GM12878 (cell line): ENCODE measurements around the gene RNASEH2A. TPM values are rescaled to one million over a fixed set of nuclear protein-coding genes. Genes with fewer than 3 reads are reported as not detected.
A peak's percentile ranks its signal among the peaks of the same experiment; 100 is the strongest.

ENCODE experiments used
- BMI1 ChIP-seq: fragments of 450-650 bp; IDR thresholded peaks from 2 replicates; pipeline ENCODE4 v1.6.1; 2016; ENCODE audit warnings: mild to moderate bottlenecking, moderate library complexity, borderline replicate concordance
- CBFB ChIP-seq: IDR thresholded peaks from 2 replicates; pipeline ENCODE4 v1.6.1; 2016; ENCODE audit warnings: antibody characterized with exemption, low read depth
- CHD1 ChIP-seq: IDR thresholded peaks from 2 replicates; pipeline ENCODE4 v1.6.1; 2012; ENCODE audit warnings: low read depth, low read length, improper control_type of control experiment
- CTCF ChIP-seq, 3 experiments: IDR thresholded peaks in 2 of 3; conservative IDR thresholded peaks in 1 of 3; 2 replicates each; pipeline ENCODE4 v1.5.1; 2011; ENCODE audit warnings: low read depth in 3 of 3, low read length in 3 of 3, mild to moderate bottlenecking in 3 of 3, control low read depth in 2 of 3, moderate library complexity in 2 of 3, inconsistent platforms in 1 of 3, mixed read lengths in 1 of 3; ENCODE audit not compliant: control insufficient read depth in 2 of 3, insufficient read depth in 1 of 3; ENCODE audit errors: extremely low read depth in 1 of 3
- IRF3 ChIP-seq: fragments of 450-650 bp; IDR thresholded peaks from 2 replicates; pipeline ENCODE4 v1.6.1; 2014; ENCODE audit warnings: mild to moderate bottlenecking
- KAT2A ChIP-seq: conservative IDR thresholded peaks from 2 replicates; pipeline ENCODE4 v1.6.1; 2011; ENCODE audit warnings: low read depth, low read length; ENCODE audit not compliant: control insufficient read depth
- MAX ChIP-seq: IDR thresholded peaks from 2 replicates; pipeline ENCODE4 v1.6.1; 2012; ENCODE audit warnings: low read depth, low read length, improper control_type of control experiment
- MEF2B ChIP-seq: fragments of 450-650 bp; IDR thresholded peaks from 2 replicates; pipeline ENCODE4 v1.6.1; 2018; ENCODE audit warnings: mild to moderate bottlenecking, moderate library complexity; ENCODE audit not compliant: partially characterized antibody, poor library complexity, severe bottlenecking
- MTA3 ChIP-seq: IDR thresholded peaks from 2 replicates; pipeline ENCODE4 v1.6.1; 2012; ENCODE audit warnings: low read length, inconsistent platforms, borderline replicate concordance
- NKRF ChIP-seq: fragments of 450-650 bp; conservative IDR thresholded peaks from 2 replicates; pipeline ENCODE4 v1.6.1; 2017; ENCODE audit warnings: mild to moderate bottlenecking, moderate library complexity
- RAD51 ChIP-seq: fragments of 450-650 bp; IDR thresholded peaks from 2 replicates; pipeline ENCODE4 v1.6.1; 2016; ENCODE audit warnings: moderate library complexity, mild to moderate bottlenecking, inconsistent platforms
- SMARCA5 ChIP-seq: fragments of 450-650 bp; IDR thresholded peaks from 2 replicates; pipeline ENCODE4 v1.6.1; 2017; ENCODE audit warnings: mild to moderate bottlenecking
- SREBF2 ChIP-seq: IDR thresholded peaks from 2 replicates; pipeline ENCODE4 v1.6.1; 2012; ENCODE audit warnings: mild to moderate bottlenecking, low read length
- TAF1 ChIP-seq: IDR thresholded peaks from 2 replicates; pipeline ENCODE4 v1.6.1; 2011; ENCODE audit warnings: mild to moderate bottlenecking, low read depth, low read length, borderline replicate concordance
- TCF7 ChIP-seq: IDR thresholded peaks from 2 replicates; pipeline ENCODE4 v1.6.1; 2014; ENCODE audit warnings: antibody characterized with exemption, borderline replicate concordance
- YBX1 ChIP-seq: fragments of 450-650 bp; IDR thresholded peaks from 2 replicates; pipeline ENCODE4 v1.6.1; 2016; ENCODE audit warnings: antibody characterized with exemption
- ZNF207 ChIP-seq: fragments of 450-650 bp; IDR thresholded peaks from 2 replicates; pipeline ENCODE4 v1.6.1; 2014; ENCODE audit warnings: antibody characterized with exemption, mild to moderate bottlenecking, borderline replicate concordance
- ZNF687 ChIP-seq: fragments of 450-650 bp; IDR thresholded peaks from 2 replicates; pipeline ENCODE4 v1.6.1; 2017; ENCODE audit warnings: mild to moderate bottlenecking, moderate library complexity
- polyA plus RNA-seq, 11 experiments: library from polyadenylated mRNA; depleted of rRNA in 4 of 11; unstranded in 6 of 11; stranded (reverse) in 5 of 11; fragments of >200 nt; fragmentation: Nextera tagmentation in 4 of 11; fragmentation: Illumina TruSeq in 1 of 11; extraction: Ambion mirVana in 4 of 11; extraction: Trizol in 1 of 11; gene quantifications; 1 replicate in 1 of 11; 2 replicates in 10 of 11; pipeline versions ENCODE4 v1.2.1 to v1.2.3, GENCODE V29; 2011 to 2016; ENCODE audit warnings: inconsistent platforms in 2 of 11, missing spikeins in 2 of 11, low read depth in 1 of 11
- total RNA-seq, 4 experiments: library from RNA; depleted of rRNA in 3 of 4; stranded (reverse); fragments of >200 nt in 3 of 4; fragmentation: Illumina TruSeq in 1 of 4; extraction: Trizol in 1 of 4; gene quantifications; 2 replicates each; pipeline versions ENCODE4 v1.2.1 to v1.2.3, GENCODE V29; 2013 to 2021

RNASEH2A gene
- total and polyA plus RNA-seq, 10 of the 15 experiments (the other 5 are each of a cell fraction or from before 2014, with no cell fraction given) = 17.4 to 103 (median 40.4) TPM

- peak; percentile 51 for TF ChIP-seq MEF2B
- TF ChIP-seq CBFB = peak; percentile 99
- peak; percentile 100 for TF ChIP-seq ZNF687
- TF ChIP-seq MAX = no peak
- peak; percentile 72; the same call in 1 of the 2 replicates for TF ChIP-seq ZNF207
- TF ChIP-seq SMARCA5 = peak; percentile 66
- TF ChIP-seq KAT2A = no peak
- no peak for TF ChIP-seq SREBF2
- no peak for TF ChIP-seq YBX1
- TF ChIP-seq CTCF (IDR thresholded peaks at IDR 0.05 in 2 of 3, conservative IDR thresholded peaks at IDR 0.05 in 1 of 3; ENCODE audit: control insufficient read depth in 2 of 3, extremely low read depth in 1 of 3, insufficient read depth in 1 of 3, low read depth in 3 of 3, low read length in 3 of 3) = 0 out of 6 replicates have a peak, but pooled peaks of 2 of the 3 experiments have one; percentile 1 to 3
- TF ChIP-seq TCF7 = no peak
- no peak for TF ChIP-seq RAD51
- peak; percentile 82 for TF ChIP-seq NKRF
- TF ChIP-seq BMI1 = 0 out of 2 replicates have a peak, but pooled peaks have one; percentile 25
- no peak for TF ChIP-seq MTA3
- TF ChIP-seq CHD1 = peak; percentile 76; the same call in 1 of the 2 replicates
- TF ChIP-seq TAF1 = peak; percentile 98
- TF ChIP-seq IRF3 = no peak
Measured at GRCh38 chr19:12791345-12792050, 14.9 kb upstream of the RNASEH2A start, which contains the start of gene JUNB (continued).
